AG04450 (cell line): ENCODE measurements around the gene PDIA6. TPM values are rescaled to one million over a fixed set of nuclear protein-coding genes. Genes with fewer than 3 reads are reported as not detected.

Experiments used
- CTCF ChIA-PET: fragments of 300-600, 350-600 bp; formaldehyde crosslinking; extraction: SDS; loops from one replicate; lab custom pipeline; 2022; ENCODE audit warnings: antibody characterized with exemption, inconsistent platforms; lab: Charles Lee
- POLR2A ChIA-PET: fragments of 350-600 bp; formaldehyde crosslinking; extraction: SDS; loops from one replicate; lab custom pipeline; 2021; ENCODE audit warnings: antibody characterized with exemption, inconsistent platforms; lab: Yijun Ruan, JAX
- DNase-seq: peaks from one replicate; pipeline ENCODE4 v3.0.0-alpha.2; 2011; ENCODE audit warnings: low read depth, low spot score
- H3K27ac ChIP-seq: one replicate; pipeline ENCODE4 v1.5.1; 2012; ENCODE audit warnings: low read depth, low read length, control low read depth
- H3K27me3 ChIP-seq: one replicate; pipeline ENCODE4 v1.6.0; 2012; ENCODE audit warnings: low read length; ENCODE audit not compliant: control insufficient read depth, insufficient read depth
- H3K4me3 ChIP-seq: 2 replicates; pipeline ENCODE4 v1.5.1; 2011; ENCODE audit warnings: mild to moderate bottlenecking, low read depth, low read length, control low read depth
- H3K9me3 ChIP-seq: 2 replicates; pipeline ENCODE4 v1.5.1; 2012; ENCODE audit warnings: low read length; ENCODE audit not compliant: control insufficient read depth, insufficient read depth
- CTCF ChIP-seq: IDR thresholded peaks from 2 replicates; pipeline ENCODE4 v1.5.1; 2011; ENCODE audit warnings: low read depth, low read length, control low read depth, inconsistent platforms
- polyA minus RNA-seq: library from RNA; depleted of rRNA, polyadenylated mRNA; stranded (reverse); fragments of >200 nt; gene quantifications from 2 replicates; pipeline ENCODE4 v1.2.3, GENCODE V29; 2011; rRNA and poly(A)+ RNA removed
- polyA plus RNA-seq: library from polyadenylated mRNA; depleted of rRNA; stranded (reverse); fragments of >200 nt; gene quantifications from 2 replicates; pipeline ENCODE4 v1.2.3, GENCODE V29; 2011; rRNA removed

Gene PDIA6
- polyA plus RNA-seq (345 and 487 TPM in 2 replicates), polyA minus RNA-seq (151 and 185 TPM in 2 replicates)

GRCh38 chr2:10812362-10813162 is at the start of gene PDIA6:
Gene PDIA6 (minus strand): TSS chr2:10812785. CDS start chr2:10812696, 89 bp downstream.
- TF ChIP-seq CTCF, result 0 out of 2 replicates have a peak, but pooled peaks have one; percentile 1
- Histone ChIP-seq H3K27me3 (peaks cover 9% of the 10 kb centered on the region), H3K27ac (peak within 1 kb of the TSS; percentile 47), H3K9me3 (no peaks in the 10 kb centered on the region), H3K4me3 (peak within 1 kb of the TSS; percentile 80)
- CTCF ChIA-PET, result interaction anchor here (0.6 to 1.9 kb wide), 3 partner anchors 20 to 772 kb away, joined by 3 to 7 read pairs (median 5); no protein-coding TSS in a partner anchor
- POLR2A ChIA-PET, result interaction anchor here (0.6 to 1.1 kb wide), 4 partner anchors 19 to 321 kb away, joined by 3 to 4 read pairs (median 4); partner anchors contain the start of gene NOL10
- DNase-seq, result peak; percentile 90

- no peak for TF ChIP-seq CTCF
- Histone ChIP-seq H3K4me3 (no peak overlapping the region), H3K27me3 (peaks cover 23% of the 10 kb centered on the region), H3K9me3 (no peaks in the 10 kb centered on the region), H3K27ac (no peak overlapping the region)
- POLR2A ChIA-PET, result no interaction called here
- no peak for DNase-seq
- CTCF ChIA-PET, result interaction anchor here (0.6 to 1.1 kb wide), 2 partner anchors 27 to 37 kb away, joined by 3 read pairs; no protein-coding TSS in a partner anchor
These were observed 49.7 kb upstream of the PDIA6 start for GRCh38 chr2:10862330-10862729.

- DNase-seq, result no peak
- Histone ChIP-seq H3K9me3 (no peaks in the 10 kb centered on the region), H3K4me3 (no peak overlapping the region), H3K27ac (no peak overlapping the region), H3K27me3 (peaks cover 25% of the 10 kb centered on the region)
- ChIA-PET POLR2A (no interaction called here), CTCF (interaction anchor here (0.6 to 0.8 kb wide), 2 partner anchors 38 to 271 kb away, joined by 3 to 5 read pairs; a partner anchor contains a TSS)
- TF ChIP-seq CTCF, result no peak
These were observed 49.2 kb upstream of the PDIA6 start for GRCh38 chr2:10861765-10862164.

GRCh38 chr2:10860814-10861325 is 48.3 kb upstream of the PDIA6 start:
- no peak for TF ChIP-seq CTCF
- Histone ChIP-seq H3K4me3 (no peak overlapping the region), H3K27ac (no peak overlapping the region), H3K27me3 (peaks cover 27% of the 10 kb centered on the region), H3K9me3 (no peaks in the 10 kb centered on the region)
- CTCF ChIA-PET, result interaction anchor here (1.1 kb wide), 1 partner anchor 28 kb away, joined by 4 read pairs; no protein-coding TSS in a partner anchor
- POLR2A ChIA-PET, result no interaction called here
- no peak for DNase-seq
